SK-N-SH (cell line): ENCODE data around the gene BMP4. TPM values are rescaled to one million over a fixed set of nuclear protein-coding genes. Genes with fewer than 3 reads are reported as not detected.
A peak's percentile ranks its signal among the peaks of the same experiment; 100 is the strongest.

Experiments
- CTCF ChIA-PET: fragments of 300-600, 350-600 bp; formaldehyde crosslinking; extraction: SDS; loops from one replicate; lab custom pipeline; 2021; lab: Yijun Ruan, JAX
- POLR2A ChIA-PET: fragments of 350-600 bp; sonication (Branson Sonifier 250); formaldehyde crosslinking; extraction: SDS; loops from one replicate; lab custom pipeline; 2020; ENCODE audit warnings: antibody characterized with exemption, inconsistent platforms; lab: Yijun Ruan, JAX
- DNase-seq: peaks from one replicate; pipeline ENCODE4 v3.0.0; 2012
- H2AFZ ChIP-seq: fragments of 200-600 bp; sonication (generic); 2 replicates; pipeline ENCODE4 v1.8.1; 2016; ENCODE audit warnings: antibody characterized with exemption, mild to moderate bottlenecking, low read depth
- H3F3A ChIP-seq: fragments of 200-600 bp; sonication (generic); replicated peaks from 2 replicates; pipeline ENCODE3; 2016; ENCODE audit warnings: antibody characterized with exemption, mild to moderate bottlenecking; ENCODE audit not compliant: insufficient read depth
- H3K27ac ChIP-seq, 2 experiments: fragments of 200-500 bp in 1 of 2; fragments of 200-600 bp in 1 of 2; sonication (Bioruptor generic) in 1 of 2; sonication (generic), shearing (Covaris generic) in 1 of 2; 2 replicates each; pipeline versions ENCODE4 v1.5.1 to v1.6.1; 2014 to 2016; ENCODE audit warnings: low read depth in 2 of 2, inconsistent platforms in 1 of 2, low read length in 1 of 2, mild to moderate bottlenecking in 1 of 2, mixed read lengths in 1 of 2
- H3K27me3 ChIP-seq: fragments of 200-600 bp; sonication (generic), shearing (Covaris generic); 2 replicates; pipeline ENCODE4 v1.6.1; 2016; ENCODE audit warnings: mixed run types; ENCODE audit not compliant: insufficient read depth
- H3K36me3 ChIP-seq, 2 experiments: fragments of 200-500 bp in 1 of 2; fragments of 200-600 bp in 1 of 2; sonication (Bioruptor generic) in 1 of 2; sonication (generic) in 1 of 2; replicated peaks in 1 of 2; 2 replicates each; pipeline versions ENCODE3 to v1.5.1; 2014 to 2016; ENCODE audit warnings: low read length in 1 of 2, mild to moderate bottlenecking in 1 of 2; ENCODE audit not compliant: insufficient read depth in 2 of 2, control insufficient read depth in 1 of 2
- H3K4me1 ChIP-seq, 2 experiments: fragments of 200-500 bp in 1 of 2; fragments of 200-600 bp in 1 of 2; sonication (Bioruptor generic) in 1 of 2; sonication (generic), shearing (Covaris generic) in 1 of 2; 2 replicates each; pipeline versions ENCODE4 v1.5.1 to v1.6.1; 2014 to 2016; ENCODE audit warnings: low read depth in 1 of 2, low read length in 1 of 2, mixed run types in 1 of 2; ENCODE audit not compliant: insufficient read depth in 2 of 2, control insufficient read depth in 1 of 2
- H3K4me2 ChIP-seq: fragments of 200-600 bp; sonication (generic), shearing (Covaris generic); 2 replicates; pipeline ENCODE4 v1.6.1; 2017; ENCODE audit warnings: mixed run types
- H3K4me3 ChIP-seq, 2 experiments: fragments of 200-500 bp in 1 of 2; fragments of 200-600 bp in 1 of 2; sonication (Bioruptor generic) in 1 of 2; sonication (generic), shearing (Covaris generic) in 1 of 2; 2 replicates each; pipeline versions ENCODE4 v1.5.1 to v1.8.1; 2014 to 2016; ENCODE audit warnings: low read depth in 2 of 2, inconsistent platforms in 1 of 2, low read length in 1 of 2, mild to moderate bottlenecking in 1 of 2, mixed read lengths in 1 of 2, moderate library complexity in 1 of 2
- H3K79me2 ChIP-seq: fragments of 200-600 bp; sonication (generic); 2 replicates; pipeline ENCODE4 v1.8.1; 2017; ENCODE audit warnings: mild to moderate bottlenecking; ENCODE audit not compliant: insufficient read depth
- H3K9ac ChIP-seq: fragments of 200-600 bp; sonication (generic); 2 replicates; pipeline ENCODE4 v1.6.1; 2017; ENCODE audit warnings: mixed run types
- H3K9me2 ChIP-seq: fragments of 200-600 bp; sonication (generic); 2 replicates; pipeline ENCODE4 v1.6.1; 2017; ENCODE audit warnings: mixed run types
- H3K9me3 ChIP-seq: fragments of 200-600 bp; sonication (generic); 2 replicates; pipeline ENCODE4 v1.6.1; 2017; ENCODE audit warnings: mixed run types, mild to moderate bottlenecking, moderate library complexity
- H4K20me1 ChIP-seq: fragments of 200-600 bp; sonication (generic); 2 replicates; pipeline ENCODE4 v1.6.1; 2017; ENCODE audit warnings: mild to moderate bottlenecking, mixed run types; ENCODE audit not compliant: insufficient read depth
- CTCF ChIP-seq: fragments of 200-600 bp; sonication (generic); IDR thresholded peaks from 2 replicates; pipeline ENCODE4 v1.6.1; 2017; ENCODE audit warnings: antibody characterized with exemption, mild to moderate bottlenecking, moderate library complexity
- ELF1 ChIP-seq: IDR thresholded peaks from 2 replicates; pipeline ENCODE4 v1.4.0; 2012
- EZH2phosphoT487 ChIP-seq: fragments of 200-600 bp; sonication (generic); IDR thresholded peaks from 2 replicates; pipeline ENCODE4 v1.6.1; 2017; ENCODE audit warnings: low read depth, mixed run types, mild to moderate bottlenecking, antibody characterized with exemption, moderate library complexity, borderline replicate concordance
- FOSL2 ChIP-seq: IDR thresholded peaks from 2 replicates; pipeline ENCODE4 v1.4.0; 2012; ENCODE audit warnings: low read depth, mild to moderate bottlenecking, moderate library complexity, borderline replicate concordance
- FOXM1 ChIP-seq: IDR thresholded peaks from 2 replicates; pipeline ENCODE4 v1.4.0; 2012; ENCODE audit warnings: low read depth, mild to moderate bottlenecking
- GATA2 ChIP-seq: sonication (generic); formaldehyde crosslinking; IDR thresholded peaks from 2 replicates; pipeline ENCODE4 v1.5.0; 2020; ENCODE audit warnings: mild to moderate bottlenecking, missing genetic modification reagents
- JUND ChIP-seq: IDR thresholded peaks from 2 replicates; pipeline ENCODE4 v1.4.0; 2012
- MEF2A ChIP-seq: IDR thresholded peaks from 2 replicates; pipeline ENCODE4 v1.4.0; 2012; ENCODE audit warnings: low read depth, borderline replicate concordance
- PBX3 ChIP-seq: IDR thresholded peaks from 2 replicates; pipeline ENCODE4; 2012
- POLR2AphosphoS5 ChIP-seq: IDR thresholded peaks from 2 replicates; pipeline ENCODE4 v1.6.1; 2012; ENCODE audit warnings: low read depth, low read length
- RCOR1 ChIP-seq: fragments of 150-350 bp; IDR thresholded peaks from 2 replicates; pipeline ENCODE4 v1.6.1; 2017; ENCODE audit warnings: antibody characterized with exemption, low read length
- SIN3A ChIP-seq: IDR thresholded peaks from 2 replicates; pipeline ENCODE4 v1.6.1; 2012; ENCODE audit warnings: low read depth, mild to moderate bottlenecking, low read length, moderate library complexity, borderline replicate concordance
- SMC3 ChIP-seq: IDR thresholded peaks from 2 replicates; pipeline ENCODE4 v1.6.1; 2012; ENCODE audit warnings: low read depth, low read length, improper control_type of control experiment
- TCF12 ChIP-seq: IDR thresholded peaks from 2 replicates; pipeline ENCODE4 v1.4.0; 2012
- WGBS: methylation state at CpG from one replicate; pipeline ENCODE4 v1.1.6; 2017; ENCODE audit warnings: low lambda C conversion rate; 5-methylcytosine and 5-hydroxymethylcytosine counted together
- polyA plus RNA-seq, 3 experiments: library from polyadenylated mRNA; depleted of rRNA; stranded (reverse); fragments of >200 nt; gene quantifications; 2 replicates each; pipeline ENCODE4 v1.2.3, GENCODE V29; 2012
- TF ChIP-seq, protein P1 (sequence below): fragments of 150-350 bp; IDR thresholded peaks from 2 replicates; pipeline ENCODE4 v1.6.1; 2017; ENCODE audit warnings: antibody characterized with exemption, low read length, low read depth, borderline replicate concordance
- TF ChIP-seq, protein P2 (sequence below): IDR thresholded peaks from 2 replicates; pipeline ENCODE4 v1.4.0; 2012; ENCODE audit warnings: low read depth
- TF ChIP-seq, protein P3 (sequence below): IDR thresholded peaks from 2 replicates; pipeline ENCODE4 v1.6.1; 2012; ENCODE audit warnings: mild to moderate bottlenecking, low read depth, low read length, moderate library complexity

The BMP4 gene
- polyA plus RNA-seq, 1 of the 3 experiments (the other 2 are of a cell fraction) = not detected

- no peaks in the 10 kb centered on the region for H3K36me3 ChIP-seq
- no peaks in the 10 kb centered on the region for H3K79me2 ChIP-seq
- WGBS = 16% methylated on average over 42 of the region's 55 CpGs
- peak overlapping the region; percentile 50; the same call in 1 of the 2 replicates for H3K4me2 ChIP-seq
- peaks cover 82% of the 10 kb centered on the region for H3K27me3 ChIP-seq
- H3K9me2 ChIP-seq = no peaks in the 10 kb centered on the region
- ChIA-PET POLR2A (no interaction called here), CTCF (interaction anchor here (0.6 to 1.9 kb wide), 5 partner anchors 9 to 193 kb away, joined by 3 to 5 read pairs (median 3); no protein-coding TSS in a partner anchor)
- H3K4me1 ChIP-seq = no peaks in the 10 kb centered on the region; a peak in 1 of 4 replicates
- no peaks in the 10 kb centered on the region for H3F3A ChIP-seq
- no peaks in the 10 kb centered on the region for H4K20me1 ChIP-seq
- H3K4me3 ChIP-seq = no peak overlapping the region
- no peak overlapping the region for H3K27ac ChIP-seq
- H3K9me3 ChIP-seq = no peaks in the 10 kb centered on the region
- no peak for DNase-seq
- no peak overlapping the region for H2AFZ ChIP-seq
- TF ChIP-seq TCF12 (no peak), PBX3 (no peak), SIN3A (no peak), EZH2phosphoT487 (peak; percentile 69; the same call in 1 of the 2 replicates), RCOR1 (no peak), ELF1 (no peak), CTCF (peak; percentile 34), POLR2AphosphoS5 (no peak), FOSL2 (no peak)
- TF ChIP-seq, protein P1, sequence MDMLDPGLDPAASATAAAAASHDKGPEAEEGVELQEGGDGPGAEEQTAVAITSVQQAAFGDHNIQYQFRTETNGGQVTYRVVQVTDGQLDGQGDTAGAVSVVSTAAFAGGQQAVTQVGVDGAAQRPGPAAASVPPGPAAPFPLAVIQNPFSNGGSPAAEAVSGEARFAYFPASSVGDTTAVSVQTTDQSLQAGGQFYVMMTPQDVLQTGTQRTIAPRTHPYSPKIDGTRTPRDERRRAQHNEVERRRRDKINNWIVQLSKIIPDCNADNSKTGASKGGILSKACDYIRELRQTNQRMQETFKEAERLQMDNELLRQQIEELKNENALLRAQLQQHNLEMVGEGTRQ = no peak
- TF ChIP-seq, all 33 proteins: peak for 2
- no peak overlapping the region for H3K9ac ChIP-seq
Measured at GRCh38 chr14:53963320-53964227, 6.9 kb upstream of the BMP4 start.

- Histone ChIP-seq H3K4me3 (no peak overlapping the region), H3K9me2 (no peaks in the 10 kb centered on the region), H3K9ac (no peak overlapping the region), H3K4me2 (no peak overlapping the region), H3K27ac (no peak overlapping the region), H2AFZ (no peak overlapping the region), H4K20me1 (no peaks in the 10 kb centered on the region), H3K79me2 (no peaks in the 10 kb centered on the region), H3F3A (no peaks in the 10 kb centered on the region), H3K36me3 (no peaks in the 10 kb centered on the region), H3K27me3 (peaks cover 86% of the 10 kb centered on the region), H3K4me1 (no peaks in the 10 kb centered on the region; a peak in 1 of 4 replicates), H3K9me3 (no peaks in the 10 kb centered on the region)
- POLR2A ChIA-PET = no interaction called here
- no peak for DNase-seq
- CTCF ChIA-PET = interaction anchor here (1.2 to 1.9 kb wide), 2 partner anchors 9 to 19 kb away, joined by 3 to 5 read pairs; no protein-coding TSS in a partner anchor
- 23% methylated on average over 6 of the region's 6 CpGs for WGBS
- TF ChIP-seq GATA2 (CRISPR knock-in tag) = no peak
- TF ChIP-seq FOSL2 = no peak
- TF ChIP-seq, protein P2, sequence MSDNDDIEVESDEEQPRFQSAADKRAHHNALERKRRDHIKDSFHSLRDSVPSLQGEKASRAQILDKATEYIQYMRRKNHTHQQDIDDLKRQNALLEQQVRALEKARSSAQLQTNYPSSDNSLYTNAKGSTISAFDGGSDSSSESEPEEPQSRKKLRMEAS = no peak
- TF ChIP-seq, protein P3, sequence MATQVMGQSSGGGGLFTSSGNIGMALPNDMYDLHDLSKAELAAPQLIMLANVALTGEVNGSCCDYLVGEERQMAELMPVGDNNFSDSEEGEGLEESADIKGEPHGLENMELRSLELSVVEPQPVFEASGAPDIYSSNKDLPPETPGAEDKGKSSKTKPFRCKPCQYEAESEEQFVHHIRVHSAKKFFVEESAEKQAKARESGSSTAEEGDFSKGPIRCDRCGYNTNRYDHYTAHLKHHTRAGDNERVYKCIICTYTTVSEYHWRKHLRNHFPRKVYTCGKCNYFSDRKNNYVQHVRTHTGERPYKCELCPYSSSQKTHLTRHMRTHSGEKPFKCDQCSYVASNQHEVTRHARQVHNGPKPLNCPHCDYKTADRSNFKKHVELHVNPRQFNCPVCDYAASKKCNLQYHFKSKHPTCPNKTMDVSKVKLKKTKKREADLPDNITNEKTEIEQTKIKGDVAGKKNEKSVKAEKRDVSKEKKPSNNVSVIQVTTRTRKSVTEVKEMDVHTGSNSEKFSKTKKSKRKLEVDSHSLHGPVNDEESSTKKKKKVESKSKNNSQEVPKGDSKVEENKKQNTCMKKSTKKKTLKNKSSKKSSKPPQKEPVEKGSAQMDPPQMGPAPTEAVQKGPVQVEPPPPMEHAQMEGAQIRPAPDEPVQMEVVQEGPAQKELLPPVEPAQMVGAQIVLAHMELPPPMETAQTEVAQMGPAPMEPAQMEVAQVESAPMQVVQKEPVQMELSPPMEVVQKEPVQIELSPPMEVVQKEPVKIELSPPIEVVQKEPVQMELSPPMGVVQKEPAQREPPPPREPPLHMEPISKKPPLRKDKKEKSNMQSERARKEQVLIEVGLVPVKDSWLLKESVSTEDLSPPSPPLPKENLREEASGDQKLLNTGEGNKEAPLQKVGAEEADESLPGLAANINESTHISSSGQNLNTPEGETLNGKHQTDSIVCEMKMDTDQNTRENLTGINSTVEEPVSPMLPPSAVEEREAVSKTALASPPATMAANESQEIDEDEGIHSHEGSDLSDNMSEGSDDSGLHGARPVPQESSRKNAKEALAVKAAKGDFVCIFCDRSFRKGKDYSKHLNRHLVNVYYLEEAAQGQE = no peak
- no peak for TF ChIP-seq MEF2A
- no peak for TF ChIP-seq JUND
- no peak for TF ChIP-seq FOXM1
- TF ChIP-seq SMC3 = no peak
Measured at GRCh38 chr14:53962953-53963319, 6.3 kb upstream of the BMP4 start.
